Kidney tubule cell (primary cell): ENCODE results near the gene GANAB.
"Not testable (repeated sequence)": the region's sequence is repeated elsewhere in the genome, so short reads cannot be mapped to it uniquely, and the experiment has no call there.

Source experiments
- DNase-seq: peaks from one replicate; pipeline ENCODE4 v3.0.0-alpha.2; 2018; ENCODE audit warnings: low spot score

Gene GANAB

DNA sequence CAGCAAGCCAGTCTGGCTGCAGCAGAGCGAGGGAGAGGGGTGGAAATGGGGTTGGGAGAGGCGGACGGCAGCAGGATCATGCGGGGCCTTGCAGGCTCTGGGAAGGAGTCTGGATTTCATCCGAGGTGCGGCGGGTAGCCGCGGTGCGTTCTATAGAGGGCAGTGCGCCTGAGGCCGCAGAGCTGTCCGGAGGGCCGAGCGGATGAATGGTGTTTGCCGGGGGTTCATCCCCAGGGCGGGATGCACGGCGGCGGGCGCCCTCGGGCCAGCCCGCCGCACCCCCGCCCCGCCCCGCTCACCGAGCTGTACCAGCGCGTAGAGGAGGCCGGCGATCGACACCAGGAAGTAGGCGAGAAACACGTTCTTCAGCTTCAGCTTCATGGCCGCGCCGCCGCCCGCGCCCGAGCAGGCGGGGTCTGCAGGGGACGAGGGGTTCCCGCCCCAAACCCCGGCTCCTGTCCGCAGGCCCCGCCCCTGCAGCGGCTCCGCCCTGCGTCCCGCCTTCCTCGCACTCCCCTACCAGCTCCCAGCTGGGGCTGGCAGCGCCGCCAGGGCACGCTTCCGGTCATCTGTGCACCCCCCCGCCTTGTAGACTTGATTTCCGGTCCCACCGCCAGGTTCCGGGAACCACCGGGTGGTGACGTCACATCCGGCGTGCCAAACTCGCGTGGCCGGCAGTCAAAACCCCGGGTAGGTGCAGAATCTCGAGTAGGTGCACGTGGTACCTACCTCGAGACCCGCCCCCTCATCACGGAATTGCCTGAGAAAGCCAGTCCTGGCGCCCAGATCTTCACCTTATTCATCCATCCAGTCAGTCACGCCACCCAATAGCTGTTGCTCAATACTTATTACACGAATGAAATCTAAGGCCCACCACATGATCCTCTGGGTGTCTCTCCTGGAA is 24.6 kb downstream of the GANAB start, which contains the start of gene B3GAT3:
B3GAT3 (minus strand) TSS at position 420 of the 904 bp plus-strand sequence; CDS start at position 381, 39 bp downstream.
- DNase-seq = peak; percentile 99

DNA sequence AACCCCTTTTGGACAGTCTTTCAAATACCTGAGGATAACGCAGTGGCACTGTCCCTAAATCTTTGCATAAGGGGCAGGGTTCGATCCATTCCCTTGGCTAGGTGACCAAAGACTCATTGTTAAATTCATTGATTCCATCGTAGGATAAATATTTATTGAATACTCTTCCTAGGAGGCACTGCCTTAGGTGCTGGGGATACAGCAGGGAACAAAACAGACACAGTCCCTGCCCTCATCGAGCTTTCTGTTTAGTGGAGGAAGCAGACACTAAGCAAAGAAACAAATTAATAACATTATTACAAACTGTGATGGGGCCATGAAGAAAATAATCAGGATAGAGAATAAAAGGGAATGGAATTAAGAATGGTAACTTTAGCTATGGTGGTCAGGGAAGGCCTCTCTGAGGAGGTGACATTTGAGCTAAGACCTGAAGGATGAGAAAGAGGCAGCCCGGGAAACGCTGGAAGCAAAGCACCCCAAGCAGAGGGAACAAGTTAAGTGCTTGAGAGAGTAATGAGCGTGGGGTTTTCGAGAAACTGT is 25.3 kb downstream of the GANAB start:
- DNase-seq = no peak

DNA sequence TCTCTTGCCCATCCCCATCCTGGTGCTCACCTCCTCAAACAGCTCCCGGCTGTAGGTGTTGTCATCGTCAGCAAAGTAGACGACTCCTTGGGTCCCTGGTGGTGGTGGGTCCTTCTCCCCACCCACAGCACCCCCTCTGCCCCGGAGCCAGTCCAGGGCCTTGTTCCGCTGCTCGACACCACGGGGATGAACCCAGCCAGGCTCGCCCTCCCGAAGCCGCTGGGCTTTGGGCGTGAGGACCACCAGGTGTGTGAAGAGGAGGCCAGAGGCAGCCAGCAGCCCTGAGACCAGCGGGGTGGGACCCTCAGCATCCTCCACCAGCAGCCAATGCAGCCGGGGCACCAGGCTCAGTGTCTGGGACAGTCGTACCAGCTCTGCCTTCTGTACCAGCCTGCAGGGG is 29.5 kb downstream of the GANAB start:
- not testable (repeated sequence) for DNase-seq

DNA sequence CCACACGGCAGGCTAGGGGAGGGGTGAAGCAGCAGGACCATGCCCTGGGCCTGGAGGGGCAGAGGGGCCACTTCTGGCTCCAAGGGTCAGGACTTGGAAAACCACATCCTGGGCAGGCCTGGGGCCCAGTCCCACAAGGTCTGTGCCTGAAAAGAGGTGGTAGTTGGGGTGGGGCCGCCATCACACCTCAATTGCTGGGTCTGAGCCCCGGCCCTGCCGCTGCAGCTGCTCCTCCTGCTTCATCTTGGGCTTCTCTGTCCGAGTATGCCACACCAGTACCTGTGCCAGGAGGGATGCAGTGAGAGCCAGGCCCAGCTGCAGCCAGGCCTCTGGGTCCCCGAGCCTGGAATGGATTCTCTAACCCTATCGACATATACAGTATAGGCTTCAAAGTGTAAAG is 30.9 kb downstream of the GANAB start:
- DNase-seq = no peak

DNA sequence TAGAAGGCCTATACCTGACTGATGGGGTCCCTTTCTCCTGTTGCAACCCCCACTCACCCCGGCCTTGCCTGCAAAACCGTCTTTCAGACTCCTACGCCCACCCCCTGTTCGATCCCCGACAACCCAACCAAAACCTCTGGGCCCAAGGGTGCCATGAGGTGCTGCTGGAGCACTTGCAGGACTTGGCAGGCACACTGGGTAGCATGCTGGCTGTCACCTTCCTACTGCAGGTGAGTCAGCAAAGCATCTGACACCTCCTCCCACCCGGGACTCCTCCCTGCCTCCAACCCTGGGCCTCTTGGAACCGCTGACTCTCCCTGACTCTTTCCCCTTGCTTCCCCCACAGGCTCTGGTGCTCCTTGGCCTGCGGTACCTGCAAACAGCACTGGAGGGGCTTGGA is 32.1 kb downstream of the GANAB start:
- DNase-seq = peak; percentile 78

DNA sequence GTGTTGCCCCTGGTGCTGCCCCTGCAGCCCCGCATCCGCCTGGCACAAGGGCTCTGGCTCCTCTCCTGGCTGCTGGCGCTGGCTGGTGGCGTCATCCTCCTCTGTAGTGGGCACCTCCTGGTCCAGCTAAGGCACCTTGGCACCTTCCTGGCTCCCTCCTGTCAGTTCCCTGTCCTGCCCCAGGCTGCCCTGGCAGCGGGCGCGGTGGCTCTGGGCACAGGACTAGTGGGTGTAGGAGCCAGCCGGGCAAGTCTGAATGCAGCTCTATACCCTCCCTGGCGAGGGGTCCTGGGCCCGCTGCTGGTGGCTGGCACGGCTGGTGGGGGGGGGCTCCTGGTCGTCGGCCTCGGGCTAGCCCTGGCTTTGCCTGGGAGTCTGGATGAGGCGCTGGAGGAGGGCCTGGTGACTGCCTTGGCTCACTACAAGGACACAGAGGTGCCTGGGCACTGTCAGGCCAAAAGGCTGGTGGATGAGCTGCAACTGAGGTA is 33.1 kb downstream of the GANAB start:
- DNase-seq = no peak

DNA sequence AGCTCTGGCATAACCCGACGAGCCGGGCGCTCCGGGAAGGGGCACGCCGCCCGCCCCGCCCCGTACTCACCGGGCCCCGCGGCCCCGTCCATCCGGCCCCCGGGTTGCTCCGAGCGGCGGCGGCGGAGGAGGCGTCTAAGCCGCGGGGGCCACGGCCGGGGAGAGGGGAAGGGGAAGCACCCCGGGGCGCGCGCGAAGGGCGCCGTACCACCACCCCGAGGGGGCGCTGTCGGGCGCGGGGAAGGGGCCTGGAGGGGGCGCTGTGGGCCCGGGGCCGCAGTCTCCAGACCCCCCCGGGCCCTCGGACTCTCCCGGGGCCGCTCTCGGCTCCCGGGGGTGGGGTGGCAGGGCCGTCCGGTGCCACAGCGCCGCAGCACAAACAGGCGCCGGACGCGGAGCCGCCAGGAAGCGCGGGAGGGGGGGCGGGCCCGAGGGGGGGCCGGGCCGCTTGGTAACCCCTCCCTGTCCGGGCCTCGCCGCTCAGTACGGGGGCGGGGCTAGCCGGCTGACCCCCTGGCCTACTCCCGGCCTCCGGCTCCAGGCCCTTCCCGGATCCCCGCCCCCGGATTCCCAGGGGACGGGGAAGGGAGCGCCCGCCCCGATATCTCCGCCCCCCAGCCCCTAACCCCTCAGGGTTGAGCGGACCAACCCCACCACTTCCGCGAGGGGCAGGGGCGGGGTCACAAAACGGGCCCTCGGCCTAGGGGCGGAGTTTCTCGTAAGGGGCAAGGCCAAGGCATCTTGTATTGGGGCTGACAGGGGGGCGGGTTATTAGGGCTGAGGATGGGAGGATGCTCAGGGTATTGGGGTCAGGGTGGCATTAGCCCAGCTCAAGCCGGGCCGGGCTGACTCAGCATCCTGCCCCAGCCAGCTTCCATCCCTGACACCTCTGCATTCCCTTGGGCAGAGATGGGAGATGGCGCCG is 33.8 kb downstream of the GANAB start, which contains the start of the genes EML3 and ROM1:
EML3 (minus strand) TSS at position 410 of the 925 bp plus-strand sequence; CDS start at position 92, 318 bp downstream.
ROM1 (plus strand) TSS at position 892 of the 925 bp plus-strand sequence; CDS start at position 917, 25 bp downstream.
- peak; percentile 83 for DNase-seq

DNA sequence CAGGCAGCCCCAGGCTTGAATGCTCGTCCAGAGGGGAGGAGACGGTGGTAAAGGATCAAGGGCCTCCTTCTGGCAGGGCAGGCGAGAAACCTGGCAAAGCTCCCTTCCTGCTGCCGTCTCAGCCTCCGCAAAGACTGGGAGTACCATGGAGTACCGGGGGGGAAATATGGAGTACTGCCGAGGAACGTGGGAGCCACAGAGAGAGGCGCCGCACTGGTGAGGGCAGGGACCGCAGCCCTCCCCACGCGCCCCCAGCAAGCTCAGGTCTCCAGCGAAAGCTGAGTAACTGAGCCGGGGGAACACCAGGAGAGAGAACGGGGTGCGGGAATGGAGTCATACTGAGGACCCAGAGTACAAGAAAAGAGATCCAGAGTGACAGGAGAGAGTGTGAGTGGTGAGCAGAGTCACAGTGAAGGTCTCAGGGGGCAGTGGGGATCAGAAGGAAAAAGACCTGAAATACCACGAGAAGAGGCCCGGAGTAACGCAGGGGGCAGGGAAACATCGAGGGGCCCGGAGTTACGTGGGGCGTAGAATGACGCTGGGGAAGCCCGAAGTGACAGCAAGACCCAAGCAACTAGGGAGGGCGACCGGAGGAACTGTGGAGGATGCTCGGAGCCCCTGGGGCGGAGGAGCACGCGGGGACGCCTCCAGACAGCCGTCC is 34.6 kb downstream of the GANAB start:
- peak; percentile 46 for DNase-seq

DNA sequence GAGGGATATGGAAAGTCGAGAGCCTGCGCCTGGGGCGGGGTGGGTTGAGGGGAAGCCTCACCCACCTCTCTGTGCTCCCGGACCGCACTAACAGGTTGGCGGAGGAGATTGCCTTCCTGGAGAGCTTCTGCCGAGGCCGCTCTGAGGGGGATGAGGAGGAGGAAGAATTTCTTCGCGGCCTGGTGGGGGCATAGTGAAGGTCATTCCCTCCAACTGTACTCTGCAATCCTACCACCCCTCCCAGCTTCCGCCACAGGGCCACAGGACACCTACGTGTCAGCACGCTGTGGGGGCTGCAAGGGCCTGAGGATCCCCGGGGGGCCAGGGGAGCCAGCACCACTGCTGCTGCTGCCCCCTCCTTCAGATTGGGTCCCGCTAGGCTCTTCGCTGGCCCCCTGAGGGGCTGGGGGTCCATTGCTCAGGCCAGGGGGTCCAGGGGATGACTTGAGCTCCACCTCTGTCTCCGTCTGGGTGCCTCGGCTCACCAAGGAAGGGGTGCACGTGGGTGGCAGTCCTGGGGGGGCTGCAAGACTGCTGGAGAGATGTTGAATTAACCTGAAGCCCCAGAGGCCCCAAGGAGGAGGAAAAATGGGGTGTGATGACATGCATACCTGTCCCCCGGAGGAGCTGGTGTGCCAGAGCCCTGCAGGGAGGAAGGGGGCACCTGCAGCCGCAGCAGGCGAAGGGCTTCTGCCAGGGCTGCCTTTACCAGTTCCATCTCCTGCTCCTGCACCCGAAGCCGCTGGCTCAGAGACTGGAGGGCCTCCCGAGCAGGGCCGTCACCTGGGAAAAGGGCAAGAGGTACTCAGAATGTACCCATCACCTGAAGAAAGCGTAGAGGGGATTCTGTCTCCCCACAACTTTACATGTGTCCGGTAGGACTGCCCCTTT is 35.4 kb downstream of the GANAB start:
- no peak for DNase-seq

DNA sequence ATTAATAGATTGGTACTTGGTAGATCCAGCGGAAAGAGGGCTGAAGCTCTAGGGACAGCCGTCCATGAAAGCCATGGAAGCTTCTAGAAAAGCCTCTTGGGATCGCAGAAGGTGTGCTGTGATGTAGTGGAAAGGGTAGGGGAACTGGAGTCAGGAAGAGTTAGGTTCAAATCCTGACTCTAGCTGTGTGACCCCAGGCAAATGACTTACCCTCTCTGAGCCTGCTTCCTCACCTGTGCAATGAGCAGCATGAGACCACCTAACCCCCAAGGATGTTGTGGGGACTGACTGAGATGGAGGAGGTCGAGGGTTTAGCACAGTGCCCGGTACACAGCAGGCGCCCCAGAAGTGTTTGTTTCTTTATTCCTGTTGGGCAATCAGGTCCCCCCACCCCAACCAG is 36.0 kb downstream of the GANAB start:
- no peak for DNase-seq

DNA sequence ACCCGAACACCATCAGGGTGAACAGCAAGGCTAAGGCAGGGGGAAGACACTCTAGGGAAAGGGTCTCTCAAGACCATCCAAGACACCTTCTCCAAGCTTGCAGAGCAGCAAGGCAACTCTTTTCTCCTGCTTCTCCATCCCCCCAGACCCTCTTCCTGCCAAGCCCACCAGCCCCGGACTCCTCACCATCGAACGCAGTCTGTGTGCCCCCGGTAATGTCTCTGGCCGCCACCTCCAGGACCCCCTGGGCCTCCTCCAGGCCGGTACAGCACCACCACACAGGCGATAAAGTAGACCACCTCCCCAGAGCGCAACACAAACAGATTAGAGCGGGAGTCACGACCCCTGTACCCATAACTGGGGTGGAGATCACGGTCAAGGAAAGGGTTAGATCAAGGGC is 37.6 kb downstream of the GANAB start:
- no peak for DNase-seq

DNA sequence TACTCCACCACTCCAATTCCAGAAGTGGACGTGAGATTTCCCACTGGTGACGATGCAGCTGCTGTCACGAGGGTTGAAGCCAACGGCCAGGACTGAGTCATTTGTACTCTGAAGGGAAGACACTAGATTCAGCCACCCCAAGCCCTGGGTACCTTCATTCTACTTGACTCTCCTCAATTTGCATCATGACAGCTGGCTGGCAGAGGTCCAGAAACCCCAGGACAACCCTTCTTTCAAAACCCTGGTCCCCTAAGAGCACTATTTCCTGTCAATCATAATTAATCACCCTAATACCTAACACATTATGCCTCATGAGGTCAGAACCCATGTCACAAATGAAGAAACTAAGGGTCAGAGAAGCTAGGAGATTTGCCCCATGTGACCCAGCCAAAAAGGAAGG is 38.7 kb downstream of the GANAB start:
- DNase-seq = no peak

DNA sequence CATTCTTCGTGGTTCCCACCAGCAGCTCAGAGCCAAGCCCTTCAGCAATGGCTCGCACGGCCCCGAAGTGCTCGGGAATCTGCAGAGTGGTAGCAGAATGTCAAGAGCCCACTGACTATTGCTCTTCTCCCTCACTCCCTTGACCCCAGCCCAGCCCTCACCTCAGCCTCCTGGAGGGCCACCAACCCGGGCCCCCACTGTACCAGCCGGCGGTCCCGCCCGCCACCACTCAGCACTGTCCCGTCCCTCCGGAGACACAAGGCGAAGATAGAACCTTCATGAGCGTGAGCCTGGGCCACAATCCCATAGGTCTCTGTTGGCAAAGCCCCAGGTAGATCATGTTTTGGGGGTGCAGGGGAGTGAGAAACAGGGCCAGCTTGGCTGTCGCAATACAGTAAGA is 40.5 kb downstream of the GANAB start:
- DNase-seq = no peak

DNA sequence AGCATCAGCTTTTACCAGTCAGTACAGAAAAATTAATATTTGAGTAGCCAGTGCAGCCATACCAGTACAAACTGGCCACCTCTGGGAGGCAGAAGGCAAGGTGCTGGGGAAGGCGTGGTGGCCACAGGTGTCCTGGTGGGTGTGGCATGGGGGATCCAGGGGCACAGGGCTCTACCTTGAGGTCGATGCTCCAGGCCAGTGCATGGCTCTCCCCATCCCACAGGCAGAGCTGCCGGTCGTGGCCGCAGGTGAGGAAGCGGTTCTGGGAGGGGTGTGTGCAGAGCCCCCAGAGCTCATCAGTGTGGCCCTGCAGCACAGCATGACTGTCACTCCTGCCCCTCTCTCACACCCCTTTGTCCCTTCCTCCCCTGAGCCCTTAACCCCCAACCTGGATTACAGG is 40.9 kb downstream of the GANAB start:
- DNase-seq = no peak

DNA sequence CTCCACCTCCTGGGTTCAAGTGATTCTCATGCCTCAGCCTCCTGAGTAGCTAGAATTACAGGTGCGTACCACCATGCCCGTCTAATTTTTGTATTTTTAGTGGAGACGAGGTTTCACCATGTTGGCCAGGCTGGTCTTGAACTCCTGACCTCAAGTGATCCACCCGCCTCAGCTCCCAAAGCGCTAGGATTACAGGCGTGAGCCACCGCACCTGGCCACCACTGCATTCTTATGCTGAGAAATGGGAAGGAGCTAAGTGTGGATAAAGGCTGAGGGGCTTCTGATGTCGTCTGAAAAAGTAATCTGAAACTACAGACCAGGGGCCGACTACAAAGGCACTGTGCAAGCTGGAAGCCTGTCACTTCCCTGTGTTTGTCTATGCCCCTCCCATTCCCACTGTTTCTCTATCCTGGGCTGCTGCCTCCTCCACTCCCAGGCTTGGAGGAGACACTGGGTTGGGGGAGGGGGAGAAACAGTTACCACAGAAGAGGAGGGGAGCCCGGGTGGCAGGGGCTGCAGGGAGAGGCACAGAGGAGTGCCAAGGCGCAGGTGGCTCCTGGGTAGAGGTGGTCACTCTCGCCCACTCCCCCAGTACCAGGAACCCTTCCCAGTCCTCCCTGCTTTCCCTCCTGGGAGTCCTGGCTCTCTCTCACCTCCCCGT is 41.8 kb downstream of the GANAB start:
- DNase-seq = no peak

DNA sequence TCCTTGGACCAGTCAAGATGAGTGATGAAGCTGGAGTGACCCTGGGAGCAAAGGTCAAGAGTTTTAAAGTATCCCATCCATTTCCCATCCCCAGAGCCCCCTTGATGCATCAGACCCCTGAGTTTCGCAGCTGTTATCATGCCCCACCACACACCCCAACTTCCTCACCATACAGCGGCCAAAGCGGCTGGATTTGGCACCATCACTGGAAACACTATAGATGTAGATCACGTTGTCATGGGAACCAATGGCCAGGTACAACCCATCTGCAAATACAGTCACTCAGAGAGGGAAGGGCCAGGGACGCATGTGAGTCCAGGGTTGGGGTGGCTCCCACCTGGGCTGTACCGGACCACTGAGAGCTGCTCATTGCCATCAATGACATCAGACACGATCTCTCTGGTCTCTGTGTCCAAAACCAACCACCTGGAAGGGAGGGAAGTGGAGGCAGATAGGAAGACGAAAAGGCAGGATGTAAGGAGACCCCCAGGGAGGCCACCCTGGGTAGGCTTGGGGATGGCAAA is 42.6 kb downstream of the GANAB start:
- no peak for DNase-seq

DNA sequence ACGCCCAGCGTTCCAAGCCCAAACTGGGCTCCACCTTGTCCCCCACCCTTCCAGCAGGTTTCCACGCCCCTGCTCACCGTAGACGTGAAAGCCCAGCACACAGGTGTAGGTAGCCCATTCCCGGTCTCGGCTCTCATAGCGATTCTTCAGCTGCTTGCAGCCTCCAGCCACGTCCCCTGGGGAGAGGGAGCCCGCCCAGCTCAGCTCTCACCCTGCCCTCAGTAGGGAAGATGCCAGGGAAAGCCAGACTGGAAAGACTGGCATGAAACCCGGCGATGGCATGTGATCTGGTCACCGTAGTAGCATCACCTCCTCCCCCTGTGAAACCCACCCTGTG is 43.4 kb downstream of the GANAB start:
- no peak for DNase-seq

DNA sequence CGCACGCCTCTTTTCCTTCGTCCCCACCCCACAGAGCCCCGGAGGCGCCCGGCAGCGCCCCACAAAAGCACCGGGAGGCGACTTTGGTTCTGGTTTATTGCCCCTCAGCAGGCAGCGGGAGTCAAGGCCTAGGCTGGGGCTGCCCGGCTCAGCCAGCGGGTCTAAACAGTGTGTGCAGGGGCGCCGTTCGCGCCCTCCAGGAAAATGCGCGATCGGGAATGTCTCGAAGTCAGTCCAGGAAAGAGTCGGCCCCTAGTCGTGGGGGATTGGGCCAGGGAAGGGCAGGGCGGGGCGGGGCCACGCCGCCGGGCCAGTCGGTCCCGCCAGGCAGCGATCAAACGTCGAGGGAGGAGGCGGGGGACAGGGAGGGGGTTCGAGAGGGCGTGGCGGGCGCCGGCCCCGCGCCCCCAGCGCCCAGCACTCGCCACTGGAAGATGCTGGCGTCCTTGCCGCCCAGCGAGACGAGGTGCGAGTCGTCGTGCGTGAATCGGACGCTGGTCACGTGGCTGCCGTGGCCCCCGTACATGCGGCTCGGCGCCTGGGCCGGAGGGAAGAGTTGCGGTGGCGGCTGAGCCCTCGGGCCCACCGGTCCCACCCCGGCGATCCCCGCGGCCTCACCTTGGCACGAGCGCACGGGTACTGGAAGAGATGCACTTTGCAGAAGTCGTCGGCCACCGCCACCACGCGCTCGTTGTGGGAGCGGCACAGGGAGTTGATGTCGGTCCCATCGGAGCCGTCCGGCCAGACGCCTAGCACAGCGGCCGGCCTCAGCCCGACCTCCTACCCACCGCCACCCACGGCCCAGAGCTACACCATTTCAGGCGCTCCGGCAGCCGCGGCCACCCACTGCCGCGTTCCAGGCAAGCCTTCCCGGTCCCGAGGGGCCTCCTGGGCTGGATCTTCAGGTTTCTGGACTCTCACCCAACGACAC is 44.0 kb downstream of the GANAB start:
- no peak for DNase-seq
